GM23248 (cell line): ENCODE measurements around the gene CENPN.

Experiments used
- EZH2 ChIP-seq: fragments of 200-600 bp; sonication (generic); IDR thresholded peaks from 2 replicates; pipeline ENCODE4 v1.6.1; 2018; ENCODE audit warnings: antibody characterized with exemption, mild to moderate bottlenecking; ENCODE audit not compliant: insufficient read depth, poor library complexity, severe bottlenecking
- EZH2phosphoT487 ChIP-seq: fragments of 200-600 bp; sonication (generic); IDR thresholded peaks from 2 replicates; pipeline ENCODE4 v1.6.1; 2018; ENCODE audit warnings: antibody characterized with exemption, moderate library complexity, mild to moderate bottlenecking, low read depth; ENCODE audit not compliant: insufficient read depth

- TF ChIP-seq EZH2 (no peak), EZH2phosphoT487 (no peak)
Measured at GRCh38 chr16:81067166-81067565, 60.2 kb downstream of the CENPN start.
